ENCODE data around the gene TOM1L1.

The TOM1L1 gene

DNA sequence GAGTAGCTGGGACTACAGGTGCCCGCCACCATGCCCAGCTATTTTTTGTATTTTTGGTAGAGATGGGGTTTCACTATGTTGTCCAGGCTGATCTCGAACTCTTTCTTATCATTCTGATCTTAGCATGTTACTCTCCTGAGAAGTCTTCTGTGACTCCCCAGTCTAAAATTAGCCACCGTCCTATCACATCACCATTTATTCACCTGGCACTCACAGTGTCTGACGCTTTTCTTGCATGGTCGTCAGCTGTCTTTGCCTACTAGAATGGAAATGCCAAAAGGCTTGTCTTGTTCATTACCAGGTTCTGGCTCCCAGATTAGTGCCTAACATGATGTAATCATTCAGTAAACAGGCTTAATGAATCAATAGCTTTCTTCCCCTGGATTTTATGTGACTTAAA, 23.8 kb downstream of the TOM1L1 start:
- H3K27me3 ChIP-seq (replicated peaks), result no peaks in the 10 kb centered on the region
- DNase-seq, result no peak
- H3K27ac ChIP-seq, result no peak overlapping the region
- TF ChIP-seq, protein P1, sequence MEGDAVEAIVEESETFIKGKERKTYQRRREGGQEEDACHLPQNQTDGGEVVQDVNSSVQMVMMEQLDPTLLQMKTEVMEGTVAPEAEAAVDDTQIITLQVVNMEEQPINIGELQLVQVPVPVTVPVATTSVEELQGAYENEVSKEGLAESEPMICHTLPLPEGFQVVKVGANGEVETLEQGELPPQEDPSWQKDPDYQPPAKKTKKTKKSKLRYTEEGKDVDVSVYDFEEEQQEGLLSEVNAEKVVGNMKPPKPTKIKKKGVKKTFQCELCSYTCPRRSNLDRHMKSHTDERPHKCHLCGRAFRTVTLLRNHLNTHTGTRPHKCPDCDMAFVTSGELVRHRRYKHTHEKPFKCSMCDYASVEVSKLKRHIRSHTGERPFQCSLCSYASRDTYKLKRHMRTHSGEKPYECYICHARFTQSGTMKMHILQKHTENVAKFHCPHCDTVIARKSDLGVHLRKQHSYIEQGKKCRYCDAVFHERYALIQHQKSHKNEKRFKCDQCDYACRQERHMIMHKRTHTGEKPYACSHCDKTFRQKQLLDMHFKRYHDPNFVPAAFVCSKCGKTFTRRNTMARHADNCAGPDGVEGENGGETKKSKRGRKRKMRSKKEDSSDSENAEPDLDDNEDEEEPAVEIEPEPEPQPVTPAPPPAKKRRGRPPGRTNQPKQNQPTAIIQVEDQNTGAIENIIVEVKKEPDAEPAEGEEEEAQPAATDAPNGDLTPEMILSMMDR (IDR thresholded peaks at IDR 0.05; ENCODE audit: low read depth, low read length, missing control alignments), result no peak
- in situ Hi-C loops (cut with HindIII; ENCODE audit: low pct_ligation_motif_present, low sequenced_read_pairs), result no loop called here
- H3K4me3 ChIP-seq (ENCODE audit: low read depth, low read length), result no peak overlapping the region
- H3K36me3 ChIP-seq (replicated peaks), result no peaks in the 10 kb centered on the region

DNA sequence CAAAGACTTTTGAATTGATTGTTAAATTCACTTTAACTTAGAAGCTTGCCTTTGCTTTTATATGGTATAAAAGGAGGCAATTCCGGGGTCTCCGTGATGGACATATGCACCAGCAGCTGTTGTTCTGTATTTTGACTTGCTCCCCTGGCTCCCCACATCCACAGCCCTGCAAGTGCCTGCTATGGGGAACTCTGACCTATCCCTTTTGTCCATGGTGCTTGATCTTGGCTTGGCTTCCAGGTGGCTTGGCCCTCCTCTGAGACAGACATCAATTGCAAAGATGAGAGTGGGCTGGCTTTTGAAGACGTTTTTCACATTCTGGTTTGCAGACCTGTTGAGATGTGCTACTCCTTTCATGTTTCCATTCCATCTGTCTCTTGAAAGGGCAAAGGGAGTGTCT, 26.9 kb downstream of the TOM1L1 start:
- TF ChIP-seq, protein P1 (IDR thresholded peaks at IDR 0.05; ENCODE audit: low read depth, low read length, missing control alignments), result no peak
- DNase-seq, result no peak
- H3K36me3 ChIP-seq (replicated peaks), result peaks cover 4% of the 10 kb centered on the region
- no peaks in the 10 kb centered on the region for H3K27me3 ChIP-seq (replicated peaks)
- no peak overlapping the region for H3K27ac ChIP-seq
- no peak overlapping the region for H3K4me3 ChIP-seq (ENCODE audit: low read depth, low read length)
- in situ Hi-C loops (cut with HindIII; ENCODE audit: low pct_ligation_motif_present, low sequenced_read_pairs), result no loop called here

GRCh38 chr17:54932711-54933110, 32.1 kb downstream of the TOM1L1 start:
- Histone ChIP-seq H3K4me3 (ENCODE audit: low read depth, low read length) (no peak overlapping the region), H3K27ac (no peak overlapping the region), H3K27me3 (replicated peaks) (no peaks in the 10 kb centered on the region), H3K36me3 (replicated peaks) (peaks cover 4% of the 10 kb centered on the region)
- DNase-seq, result no peak
- in situ Hi-C loops (cut with HindIII; ENCODE audit: low pct_ligation_motif_present, low sequenced_read_pairs), result no loop called here
- TF ChIP-seq, protein P1 (IDR thresholded peaks at IDR 0.05; ENCODE audit: low read depth, low read length, missing control alignments), result no peak

DNA sequence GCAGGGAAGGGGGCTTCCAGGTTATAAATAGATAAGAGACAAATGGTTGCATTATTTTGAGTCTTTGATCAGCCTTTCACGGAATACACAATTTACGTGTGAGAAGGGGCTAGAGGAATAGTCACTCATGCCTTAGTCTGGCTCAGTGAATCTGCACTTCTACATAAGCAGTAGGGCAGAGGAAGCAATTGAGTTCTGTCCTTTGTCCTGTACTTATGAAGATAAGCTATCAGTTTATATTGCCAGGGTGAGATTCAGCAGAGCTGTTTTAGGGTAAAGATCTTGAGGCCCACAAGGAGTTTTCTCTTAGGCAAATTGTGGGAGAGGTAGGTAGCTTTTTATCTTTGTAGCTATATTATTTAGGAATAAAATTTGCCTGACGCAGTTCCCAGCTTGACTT, 33.3 kb downstream of the TOM1L1 start:
- no peak for DNase-seq
- no peak overlapping the region for H3K27ac ChIP-seq
- no peak overlapping the region for H3K4me3 ChIP-seq (ENCODE audit: low read depth, low read length)
- TF ChIP-seq, protein P1 (IDR thresholded peaks at IDR 0.05; ENCODE audit: low read depth, low read length, missing control alignments), result no peak
- peaks cover 5% of the 10 kb centered on the region for H3K36me3 ChIP-seq (replicated peaks)
- in situ Hi-C loops (cut with HindIII; ENCODE audit: low pct_ligation_motif_present, low sequenced_read_pairs), result no loop called here
- H3K27me3 ChIP-seq (replicated peaks), result no peaks in the 10 kb centered on the region

DNA sequence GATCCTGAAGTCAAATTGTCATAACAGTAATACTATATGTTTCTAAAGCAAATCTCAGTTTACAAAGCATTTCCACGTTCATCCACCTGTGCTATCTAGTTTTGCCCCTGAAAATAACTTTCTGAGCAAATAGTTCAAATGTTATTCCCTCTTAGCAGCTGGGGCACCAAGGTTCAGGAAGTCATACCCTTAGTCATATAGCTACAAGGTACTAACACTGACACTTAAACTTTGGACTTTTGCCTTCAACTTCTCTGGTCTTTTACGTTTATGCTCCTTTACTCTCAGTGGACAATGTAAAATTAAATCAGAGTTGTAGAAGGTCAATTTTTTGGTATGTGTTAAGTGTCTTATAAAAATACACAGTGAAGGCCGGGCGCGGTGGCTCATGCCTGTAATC, 34.8 kb downstream of the TOM1L1 start:
- TF ChIP-seq, protein P1 (IDR thresholded peaks at IDR 0.05; ENCODE audit: low read depth, low read length, missing control alignments), result no peak
- Histone ChIP-seq H3K36me3 (replicated peaks) (peaks cover 2% of the 10 kb centered on the region), H3K4me3 (ENCODE audit: low read depth, low read length) (no peak overlapping the region), H3K27ac (no peak overlapping the region), H3K27me3 (replicated peaks) (no peaks in the 10 kb centered on the region)
- in situ Hi-C loops (cut with HindIII; ENCODE audit: low pct_ligation_motif_present, low sequenced_read_pairs), result no loop called here
- no peak for DNase-seq

GRCh38 chr17:54937018-54937417, 36.4 kb downstream of the TOM1L1 start:
- Histone ChIP-seq H3K27me3 (replicated peaks) (no peaks in the 10 kb centered on the region), H3K27ac (no peak overlapping the region), H3K4me3 (ENCODE audit: low read depth, low read length) (no peak overlapping the region), H3K36me3 (replicated peaks) (peaks cover 2% of the 10 kb centered on the region)
- DNase-seq, result no peak
- TF ChIP-seq, protein P1 (IDR thresholded peaks at IDR 0.05; ENCODE audit: low read depth, low read length, missing control alignments), result no peak
- in situ Hi-C loops (cut with HindIII; ENCODE audit: low pct_ligation_motif_present, low sequenced_read_pairs), result no loop called here
